Glomerular visceral epithelial cell (primary cell): ENCODE measurements around the gene DST.
"Not testable (repeated sequence)": the region's sequence is repeated elsewhere in the genome, so short reads cannot be mapped to it uniquely, and the experiment has no call there.

ENCODE experiments used
- DNase-seq: peaks from one replicate; pipeline ENCODE4 v3.0.0-alpha.2; 2016; ENCODE audit errors: extremely low spot score

The DST gene

GRCh38 chr6:56663344-56663743 is 20.7 kb upstream of the DST start:
- peak; percentile 21 for DNase-seq

GRCh38 chr6:56661338-56661737 is 18.6 kb upstream of the DST start:
- DNase-seq = not testable (repeated sequence)

GRCh38 chr6:56660381-56660730 is 17.7 kb upstream of the DST start:
- DNase-seq = no peak

GRCh38 chr6:56659721-56660380 is 17.2 kb upstream of the DST start:
- no peak for DNase-seq

GRCh38 chr6:56658326-56658725 is 15.6 kb upstream of the DST start:
- DNase-seq = no peak

GRCh38 chr6:56657354-56657753 is 14.7 kb upstream of the DST start:
- DNase-seq = no peak

- no peak for DNase-seq
Measured at GRCh38 chr6:56656466-56656865, 13.8 kb upstream of the DST start.

GRCh38 chr6:56655996-56656395 is 13.3 kb upstream of the DST start:
- DNase-seq = no peak

GRCh38 chr6:56655249-56655648 is 12.6 kb upstream of the DST start:
- no peak for DNase-seq

- DNase-seq = peak; percentile 17
Measured at GRCh38 chr6:56652994-56653393, 10.3 kb upstream of the DST start.

GRCh38 chr6:56652231-56652630 is 9.5 kb upstream of the DST start:
- no peak for DNase-seq

- no peak for DNase-seq
Measured at GRCh38 chr6:56650191-56650590, 7.5 kb upstream of the DST start.

GRCh38 chr6:56649782-56650181 is 7.1 kb upstream of the DST start:
- DNase-seq = no peak

GRCh38 chr6:56649053-56649769 is 6.5 kb upstream of the DST start:
- DNase-seq = no peak

- DNase-seq = no peak
Measured at GRCh38 chr6:56647172-56647762, 4.6 kb upstream of the DST start.

- DNase-seq = no peak
Measured at GRCh38 chr6:56644366-56644765, 1.7 kb upstream of the DST start.

- DNase-seq = no peak
Measured at GRCh38 chr6:56643379-56644089, 845 bp upstream of the DST start.

- no peak for DNase-seq
Measured at GRCh38 chr6:56640374-56640773, 2.3 kb downstream of the DST start.

GRCh38 chr6:56638760-56639159 is 3.9 kb downstream of the DST start:
- no peak for DNase-seq

GRCh38 chr6:56637640-56638039 is 5.0 kb downstream of the DST start:
- peak; percentile 75 for DNase-seq

- no peak for DNase-seq
Measured at GRCh38 chr6:56628105-56628504, 14.6 kb downstream of the DST start.

- DNase-seq = no peak
Measured at GRCh38 chr6:56625356-56625755, 17.3 kb downstream of the DST start.

- no peak for DNase-seq
Measured at GRCh38 chr6:56624728-56625069, 18.0 kb downstream of the DST start.
